HepG2 (cell line): ENCODE data around the gene WDR93. TPM values are rescaled to one million over a fixed set of nuclear protein-coding genes. Genes with fewer than 3 reads are reported as not detected.

Experiments used
- HNF4G ChIP-seq, 2 experiments: sonication (generic) in 1 of 2; formaldehyde crosslinking in 1 of 2; IDR thresholded peaks; 2 replicates each; pipeline versions ENCODE4 v1.4.0 to v1.6.1; 2011 to 2020; ENCODE audit warnings: borderline replicate concordance in 2 of 2, low read depth in 2 of 2, mild to moderate bottlenecking in 2 of 2, low read length in 1 of 2, missing genetic modification reagents in 1 of 2, moderate library complexity in 1 of 2
- MTA1 ChIP-seq: sonication (generic); formaldehyde crosslinking; IDR thresholded peaks from 2 replicates; pipeline ENCODE4 v1.4.0; 2020; ENCODE audit warnings: missing genetic modification reagents, mild to moderate bottlenecking, borderline replicate concordance
- RAD21 ChIP-seq: fragments of 450-650 bp; formaldehyde crosslinking; IDR thresholded peaks from 2 replicates; pipeline ENCODE4 v1.5.0; 2020; ENCODE audit warnings: mild to moderate bottlenecking
- RFXANK ChIP-seq: IDR thresholded peaks from 2 replicates; pipeline ENCODE4 v1.6.1; 2016
- SMAD1 ChIP-seq: sonication (generic); formaldehyde crosslinking; IDR thresholded peaks from 2 replicates; pipeline ENCODE4 v1.4.0; 2020; ENCODE audit warnings: missing genetic modification reagents, low read depth, mild to moderate bottlenecking, borderline replicate concordance
- SMC3 ChIP-seq: IDR thresholded peaks from 2 replicates; pipeline ENCODE4 v1.6.1; 2011; ENCODE audit warnings: low read length, improper control_type of control experiment
- STAG1 ChIP-seq: sonication (generic); formaldehyde crosslinking; IDR thresholded peaks from 2 replicates; pipeline ENCODE4 v1.4.0; 2020; ENCODE audit warnings: missing genetic modification reagents
- TIGD3 ChIP-seq: sonication (generic); formaldehyde crosslinking; IDR thresholded peaks from 2 replicates; pipeline ENCODE4 v1.5.1; 2020; ENCODE audit warnings: mild to moderate bottlenecking, missing genetic modification reagents, borderline replicate concordance
- YY1 ChIP-seq: IDR thresholded peaks from 2 replicates; pipeline ENCODE4 v1.6.1; 2011; ENCODE audit warnings: low read length, low read depth, moderate library complexity, mild to moderate bottlenecking; ENCODE audit not compliant: insufficient read depth, insufficient replicate concordance
- ZFP91 ChIP-seq: sonication (generic); formaldehyde crosslinking; IDR thresholded peaks from 2 replicates; pipeline ENCODE4 v1.9.0; 2022; ENCODE audit warnings: missing genetic modification reagents, mild to moderate bottlenecking, borderline replicate concordance
- ZNF136 ChIP-seq: sonication (generic); formaldehyde crosslinking; IDR thresholded peaks from 2 replicates; pipeline ENCODE4 v1.8.1; 2022; ENCODE audit warnings: low read depth, mild to moderate bottlenecking, moderate library complexity, missing genetic modification reagents
- ZNF614 ChIP-seq: IDR thresholded peaks from 2 replicates; pipeline ENCODE4 v1.6.1; 2018; ENCODE audit warnings: missing biosample characterization, missing genetic modification reagents, inconsistent platforms, borderline replicate concordance
- ZNF724P ChIP-seq: sonication (generic); formaldehyde crosslinking; IDR thresholded peaks from 2 replicates; pipeline ENCODE4 v1.8.0; 2022; ENCODE audit warnings: missing genetic modification reagents, borderline replicate concordance
- ZNF768 ChIP-seq: sonication (generic); formaldehyde crosslinking; IDR thresholded peaks from 2 replicates; pipeline ENCODE4 v1.4.0; 2020; ENCODE audit warnings: missing genetic modification reagents
- ZNF773 ChIP-seq: sonication (generic); formaldehyde crosslinking; IDR thresholded peaks from 2 replicates; pipeline ENCODE4 v1.4.0; 2020; ENCODE audit warnings: missing genetic modification reagents, borderline replicate concordance
- ZSCAN25 ChIP-seq: sonication (generic); formaldehyde crosslinking; IDR thresholded peaks from 2 replicates; pipeline ENCODE4 v1.8.0; 2022; ENCODE audit warnings: mild to moderate bottlenecking, missing genetic modification reagents
- ZXDC ChIP-seq: sonication (generic); formaldehyde crosslinking; IDR thresholded peaks from 2 replicates; pipeline ENCODE4 v1.5.0; 2020; ENCODE audit warnings: mild to moderate bottlenecking, missing genetic modification reagents
- polyA plus RNA-seq, 8 experiments: library from polyadenylated mRNA; depleted of rRNA in 3 of 8; stranded (reverse) in 7 of 8; unstranded in 1 of 8; fragments of >200 nt; fragmentation: Illumina TruSeq in 4 of 8; extraction: Trizol in 4 of 8; gene quantifications; 2 replicates each; pipeline versions ENCODE4 v1.2.1 to v1.2.3, GENCODE V29; 2011 to 2016; ENCODE audit warnings: low read depth in 4 of 8, missing spikeins in 1 of 8, mixed read lengths in 1 of 8; ENCODE audit not compliant: insufficient read depth in 1 of 8
- total RNA-seq, 5 experiments: library from RNA; depleted of rRNA; stranded (reverse); fragments of >200 nt; fragmentation: Illumina TruSeq; extraction: Trizol; gene quantifications; 2 replicates each; pipeline ENCODE4 v1.2.3, GENCODE V29; 2016; ENCODE audit warnings: low read depth in 1 of 5
- TF ChIP-seq, protein P1 (sequence below): sonication (generic); formaldehyde crosslinking; IDR thresholded peaks from 2 replicates; pipeline ENCODE4 v1.4.0; 2020; ENCODE audit warnings: missing genetic modification reagents; ENCODE audit errors: not compliant biosample characterization

The WDR93 gene
- total and polyA plus RNA-seq, 2 of the 13 experiments (the other 11 are each of a cell fraction or from before 2014, with no cell fraction given): 0.07 TPM; not detected in 1

DNA sequence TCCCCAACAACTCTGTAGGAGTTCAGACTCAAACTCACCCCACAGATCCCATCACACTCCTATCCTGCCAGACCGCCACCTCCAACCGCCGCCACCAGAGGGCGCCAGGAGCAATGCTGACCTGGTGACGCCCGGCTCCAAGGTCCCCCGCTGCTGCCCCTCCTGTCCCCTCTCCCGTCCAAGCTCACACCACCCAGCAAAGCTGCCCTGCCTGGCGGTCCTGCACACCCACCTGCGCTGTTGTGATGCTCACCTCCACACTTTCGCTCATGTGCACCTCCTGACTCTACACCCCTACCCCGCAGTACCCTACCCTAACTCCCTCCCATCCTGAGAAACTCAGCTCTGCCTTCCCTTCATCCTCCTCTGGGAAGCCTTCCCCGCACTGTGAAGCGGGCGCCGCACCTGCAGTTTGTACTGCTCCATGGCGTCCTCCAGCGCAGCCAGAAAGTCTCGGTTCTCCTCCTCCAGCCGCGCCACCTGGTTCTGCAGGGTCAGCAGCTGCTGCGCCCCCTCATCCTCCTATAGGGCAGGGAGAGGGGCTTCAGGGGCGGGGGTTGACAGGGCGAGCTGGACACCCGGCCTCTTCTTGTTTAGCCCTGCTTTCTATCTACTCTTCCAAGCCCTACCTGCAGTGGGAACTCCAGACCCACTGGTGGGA is 43.3 kb upstream of the WDR93 start (continued):
- no peak for TF ChIP-seq TIGD3
- TF ChIP-seq HNF4G (IDR thresholded peaks at IDR 0.05; ENCODE audit: borderline replicate concordance, low read depth, low read length): peak; percentile 19; the same call in 1 of the 2 replicates
- TF ChIP-seq HNF4G (CRISPR knock-in tag; IDR thresholded peaks at IDR 0.05; ENCODE audit: borderline replicate concordance, low read depth): no peak
- TF ChIP-seq, protein P1, sequence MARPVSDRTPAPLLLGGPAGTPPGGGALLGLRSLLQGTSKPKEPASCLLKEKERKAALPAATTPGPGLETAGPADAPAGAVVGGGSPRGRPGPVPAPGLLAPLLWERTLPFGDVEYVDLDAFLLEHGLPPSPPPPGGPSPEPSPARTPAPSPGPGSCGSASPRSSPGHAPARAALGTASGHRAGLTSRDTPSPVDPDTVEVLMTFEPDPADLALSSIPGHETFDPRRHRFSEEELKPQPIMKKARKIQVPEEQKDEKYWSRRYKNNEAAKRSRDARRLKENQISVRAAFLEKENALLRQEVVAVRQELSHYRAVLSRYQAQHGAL (CRISPR knock-in tag): no peak
- no peak for TF ChIP-seq ZNF773 (CRISPR knock-in tag)
- TF ChIP-seq RAD21 (CRISPR knock-in tag): peak; percentile 84
- TF ChIP-seq ZNF768 (CRISPR knock-in tag): peak; percentile 19; the same call in 1 of the 2 replicates
- TF ChIP-seq ZNF136 (CRISPR knock-in tag): no peak
- TF ChIP-seq ZXDC (CRISPR knock-in tag): no peak
- TF ChIP-seq YY1: peak; percentile 53
- no peak for TF ChIP-seq SMAD1
- TF ChIP-seq ZNF614 (CRISPR knock-in tag): no peak
- peak; percentile 43; the same call in 1 of the 2 replicates for TF ChIP-seq ZFP91
- peak; percentile 57; the same call in 1 of the 2 replicates for TF ChIP-seq SMC3
- TF ChIP-seq ZSCAN25 (CRISPR knock-in tag): peak; percentile 88
- peak; percentile 45; the same call in 1 of the 2 replicates for TF ChIP-seq MTA1 (CRISPR knock-in tag)
- TF ChIP-seq STAG1 (CRISPR knock-in tag): peak; percentile 63
- TF ChIP-seq ZNF724P (CRISPR knock-in tag): no peak
- TF ChIP-seq RFXANK (CRISPR knock-in tag): no peak
